ENCODE results near the gene WNT3A. TPM values are rescaled to one million over a fixed set of nuclear protein-coding genes. Genes with fewer than 3 reads are reported as not detected.

Gene WNT3A
- total and polyA plus RNA-seq, 9 of the 15 experiments (the other 6 are each of a cell fraction or from before 2014, with no cell fraction given) = not detected

DNA sequence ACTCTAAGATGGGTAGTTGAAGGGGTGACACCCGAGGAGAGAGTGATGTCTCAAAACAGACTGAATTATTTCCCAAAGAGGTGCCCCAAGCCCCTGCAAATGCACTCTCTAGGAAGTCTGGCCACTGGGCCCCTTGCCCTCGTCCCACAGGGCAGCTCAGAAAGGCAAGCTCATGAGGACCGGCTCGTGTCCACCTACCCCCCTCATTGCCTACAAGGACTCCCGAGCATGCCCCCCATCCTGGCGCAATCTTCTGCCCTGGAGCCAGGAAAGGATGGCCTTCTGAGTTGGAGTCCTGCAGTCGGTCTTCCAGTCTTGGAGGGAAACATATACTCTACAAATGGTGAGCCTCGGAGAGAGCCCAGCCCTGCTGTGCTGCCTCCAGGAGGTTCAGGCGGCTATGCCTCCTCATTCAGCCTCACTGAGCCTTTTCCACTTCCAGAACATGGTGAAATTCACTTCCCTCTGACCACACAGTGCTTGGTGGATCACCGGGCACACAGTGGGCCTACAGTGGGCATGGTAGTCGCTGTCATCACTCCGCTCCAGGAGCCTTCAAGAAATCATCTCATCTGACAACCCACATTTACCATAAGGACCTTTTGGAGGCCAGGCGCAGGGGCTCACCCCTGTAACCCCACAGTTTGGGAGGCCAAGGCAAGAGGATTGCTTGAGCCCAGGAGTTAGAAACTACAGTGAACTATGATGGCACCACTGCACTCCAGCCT, 5.8 kb upstream of the WNT3A start:
- H3K9me3 ChIP-seq (replicated peaks; ENCODE audit: control insufficient read depth, insufficient read depth, low read depth, low read length) = peaks cover 3% of the 10 kb centered on the region; the same call in 1 of the 2 replicates
- H3K79me2 ChIP-seq (ENCODE audit: control insufficient read depth, insufficient read depth, low read length) = no peaks in the 10 kb centered on the region
- no peak overlapping the region for H3K9ac ChIP-seq (ENCODE audit: insufficient read depth in 1 of 2, low read depth in 2 of 2, low read length in 2 of 2)
- ChIA-PET POLR2A (interaction anchor here (1.0 kb wide), 1 partner anchor 9 kb away, joined by 3 read pairs; no protein-coding TSS in a partner anchor), CTCF (ENCODE audit: low intra/inter-chr PET ratio) (no interaction called here)
- BruUV-seq (replicated peaks) = no TSS peak
- intact Hi-C loops (cut with micrococcal nuclease) = no loop called here
- in situ Hi-C loops (cut with MboI) = loop anchor here (5.0 kb wide), 1 partner anchor 516 kb away; no protein-coding TSS in a partner anchor
- FAIRE-seq (no peak), DNase-seq (ENCODE audit: extremely low read depth in 1 of 4, low spot score in 3 of 4) (no peak), ATAC-seq (no peak)
- H3K9me1 ChIP-seq (ENCODE audit: control insufficient read depth, insufficient read depth, low read length) = no peaks in the 10 kb centered on the region
- H3K27ac ChIP-seq (ENCODE audit: extremely low read depth, low read depth, low read length) = no peak overlapping the region
- 0 out of 2 replicates have a peak, but pooled peaks cover 5% of the 10 kb centered on the region for H4K20me1 ChIP-seq (replicated peaks; ENCODE audit: control insufficient read depth, insufficient read depth, low read length)
- H3K4me3 ChIP-seq = no peak overlapping the region
- H2AFZ ChIP-seq (ENCODE audit: low read depth, low read length) = no peak overlapping the region
- 2% methylated on average over 13 of the region's 13 CpGs for WGBS (ENCODE audit: insufficient coverage, low coverage, missing lambda C conversion rate)
- peaks cover 0 to 18% of the 10 kb centered on the region in 2 experiments; a peak in 2 of 5 replicates for H3K4me1 ChIP-seq (replicated peaks in 1 of 2; ENCODE audit: control insufficient read depth in 2 of 2, insufficient read depth in 2 of 2, low read length in 2 of 2)
- peaks cover 11 to 48% of the 10 kb centered on the region in 2 experiments; a peak in 3 of 5 replicates for H3K27me3 ChIP-seq (ENCODE audit: control insufficient read depth in 2 of 2, insufficient read depth in 2 of 2, low read length in 2 of 2)
- H3K36me3 ChIP-seq (ENCODE audit: control insufficient read depth, insufficient read depth, low read length) = no peaks in the 10 kb centered on the region
- TF ChIP-seq RBBP5 (IDR thresholded peaks at IDR 0.05; ENCODE audit: borderline replicate concordance, insufficient read depth, low read length, poor library complexity, severe bottlenecking) (no peak), ZBTB7A (IDR thresholded peaks at IDR 0.05; ENCODE audit: borderline replicate concordance, control insufficient read depth, low read depth, low read length) (no peak), POLR2B (IDR thresholded peaks at IDR 0.05; ENCODE audit: low read depth, partially characterized antibody) (no peak), ZKSCAN8 (CRISPR knock-in tag; IDR thresholded peaks at IDR 0.05) (no peak)
- TF ChIP-seq, protein P1, sequence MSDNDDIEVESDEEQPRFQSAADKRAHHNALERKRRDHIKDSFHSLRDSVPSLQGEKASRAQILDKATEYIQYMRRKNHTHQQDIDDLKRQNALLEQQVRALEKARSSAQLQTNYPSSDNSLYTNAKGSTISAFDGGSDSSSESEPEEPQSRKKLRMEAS (CRISPR knock-in tag; IDR thresholded peaks at IDR 0.05) = no peak
- H3K4me2 ChIP-seq (ENCODE audit: insufficient read depth, low read length) = no peak overlapping the region
